GM19023 (cell line): ENCODE results near the gene DDX49.
"Not testable (repeated sequence)": the region's sequence is repeated elsewhere in the genome, so short reads cannot be mapped to it uniquely, and the experiment has no call there.

Source experiments
- ATAC-seq: cut with Tn5 transposase; IDR thresholded peaks from one replicate; pipeline ENCODE4 v1.9.1; 2021; ENCODE audit warnings: mild to moderate bottlenecking, moderate library complexity; ENCODE audit not compliant: unreplicated experiment

Gene DDX49

GRCh38 chr19:18895824-18896341, 23.6 kb upstream of the DDX49 start, which contains the start of gene CERS1:
Gene CERS1, minus strand, starts transcription at chr19:18896158. Its CDS starts 86 bp downstream, at chr19:18896072.
- no peak for ATAC-seq

GRCh38 chr19:18896421-18896841, 23.1 kb upstream of the DDX49 start:
- ATAC-seq, result no peak

GRCh38 chr19:18897094-18898029, 22.2 kb upstream of the DDX49 start:
- no peak for ATAC-seq

- ATAC-seq, result no peak
Measured at GRCh38 chr19:18898081-18898606, 21.4 kb upstream of the DDX49 start.

- ATAC-seq, result no peak
Measured at GRCh38 chr19:18898607-18899408, 20.7 kb upstream of the DDX49 start.

- ATAC-seq, result no peak
Measured at GRCh38 chr19:18899624-18900560, 19.6 kb upstream of the DDX49 start.

GRCh38 chr19:18900700-18901481, 18.6 kb upstream of the DDX49 start:
- no peak for ATAC-seq

GRCh38 chr19:18901491-18901890, 18.0 kb upstream of the DDX49 start:
- no peak for ATAC-seq

- not testable (repeated sequence) for ATAC-seq
Measured at GRCh38 chr19:18902519-18902918, 17.0 kb upstream of the DDX49 start.

GRCh38 chr19:18903156-18904037, 16.1 kb upstream of the DDX49 start:
- ATAC-seq, result no peak

GRCh38 chr19:18904334-18905057, 15.0 kb upstream of the DDX49 start:
- ATAC-seq, result no peak

GRCh38 chr19:18905058-18905456, 14.5 kb upstream of the DDX49 start:
- no peak for ATAC-seq

- no peak for ATAC-seq
Measured at GRCh38 chr19:18905513-18906236, 13.8 kb upstream of the DDX49 start.

- ATAC-seq, result no peak
Measured at GRCh38 chr19:18906605-18907519, 12.7 kb upstream of the DDX49 start.

- ATAC-seq, result no peak
Measured at GRCh38 chr19:18908917-18909619, 10.4 kb upstream of the DDX49 start.
